Gastroesophageal sphincter (tissue), 4 donors: ENCODE measurements around the gene MCUR1. TPM values are rescaled to one million over a fixed set of nuclear protein-coding genes. Genes with fewer than 3 reads are reported as not detected.
"Not testable (repeated sequence)": the region's sequence is repeated elsewhere in the genome, so short reads cannot be mapped to it uniquely, and the experiment has no call there.

Source experiments
- ATAC-seq: fragments of 150-250 bp; one replicate; pipeline ENCODE4 v1.9.1; 2016; ENCODE audit warnings: mild to moderate bottlenecking, moderate library complexity
- H3K27ac ChIP-seq, 4 donors: fragments of 200-600 bp; sonication (generic) in 3 of 4; 1 replicate in 3 of 4; 2 replicates in 1 of 4; pipeline ENCODE4 v1.5.1; 2016 to 2019
- H3K27me3 ChIP-seq: fragments of 200-600 bp; sonication (generic); one replicate; pipeline ENCODE4 v1.5.1; 2019
- H3K36me3 ChIP-seq, 2 donors: fragments of 200-600 bp; sonication (generic); one replicate each; pipeline ENCODE4 v1.5.1; 2019; ENCODE audit warnings: control low read depth in 1 of 2
- H3K4me1 ChIP-seq, 3 donors: fragments of 200-600 bp; sonication (generic); 1 replicate in 2 of 3; 2 replicates in 1 of 3; pipeline ENCODE4 v1.5.1; 2016 to 2019; ENCODE audit warnings: control low read depth in 2 of 3
- H3K4me3 ChIP-seq, 2 donors: fragments of 200-600 bp; sonication (generic); one replicate each; pipeline ENCODE4 v1.5.1; 2019; ENCODE audit warnings: mild to moderate bottlenecking in 1 of 2, moderate library complexity in 1 of 2
- H3K9me3 ChIP-seq, 3 donors: fragments of 200-600 bp; sonication (generic); one replicate each; pipeline ENCODE4 v1.5.1; 2017 to 2019; ENCODE audit warnings: control low read depth in 2 of 3
- CTCF ChIP-seq, 4 experiments: fragments of 200-600 bp in 2 of 4; fragments of 450-650 bp in 2 of 4; sonication (generic) in 1 of 4; IDR thresholded peaks; one replicate each; pipeline ENCODE4 v1.5.1; 2017 to 2019; ENCODE audit warnings: antibody characterized with exemption in 4 of 4, mild to moderate bottlenecking in 2 of 4, moderate library complexity in 2 of 4
- EP300 ChIP-seq: sonication (generic); formaldehyde crosslinking; IDR thresholded peaks from one replicate; pipeline ENCODE4 v1.6.1; 2017; ENCODE audit warnings: antibody characterized with exemption, mild to moderate bottlenecking
- POLR2A ChIP-seq, 2 donors: fragments of 450-650 bp; IDR thresholded peaks; one replicate each; pipeline ENCODE4 v1.6.1; 2017; ENCODE audit warnings: antibody characterized with exemption in 2 of 2, mild to moderate bottlenecking in 2 of 2, moderate library complexity in 1 of 2
- POLR2AphosphoS5 ChIP-seq: sonication (generic); formaldehyde crosslinking; IDR thresholded peaks from one replicate; pipeline ENCODE4 v1.6.1; 2017; ENCODE audit warnings: antibody characterized with exemption
- WGBS, 2 donors: methylation state at CpG; one replicate each; pipeline ENCODE4 v1.1.5; 2018; ENCODE audit warnings: low coverage in 1 of 2; 5-methylcytosine and 5-hydroxymethylcytosine counted together
- total RNA-seq, 4 donors: library from RNA; depleted of rRNA; stranded (reverse); fragments of >200 nt; gene quantifications; one replicate each; pipeline ENCODE4 v1.1.0, GENCODE V29; 2016

Gene MCUR1
- total RNA-seq, 4 donors from 2014 or later: 8.5 to 18.6 (median 11.9) TPM

GRCh38 chr6:13795041-13795750 is 19.2 kb downstream of the MCUR1 start:
- peak; percentile 90 for ATAC-seq
- H3K36me3 ChIP-seq: peaks cover 0 to 68% of the 10 kb centered on the region in 2 donors
- TF ChIP-seq CTCF (IDR thresholded peaks at IDR 0.05) (peak; percentile 88 to 92 (median 88)), EP300 (no peak), POLR2A (IDR thresholded peaks at IDR 0.05) (no peak), POLR2AphosphoS5 (no peak)
- H3K4me1 ChIP-seq: no peaks in the 10 kb centered on the region
- H3K4me3 ChIP-seq: no peak overlapping the region
- 37 to 42% methylated on average over 8 of the region's 8 CpGs for WGBS, 2 donors
- no peak overlapping the region for H3K27ac ChIP-seq
- H3K27me3 ChIP-seq: no peaks in the 10 kb centered on the region
- no peaks in the 10 kb centered on the region for H3K9me3 ChIP-seq

- no peaks in the 10 kb centered on the region for H3K27me3 ChIP-seq
- H3K36me3 ChIP-seq: peaks cover 0 to 70% of the 10 kb centered on the region in 2 donors
- H3K27ac ChIP-seq: no peak overlapping the region
- TF ChIP-seq POLR2A (IDR thresholded peaks at IDR 0.05) (no peak), POLR2AphosphoS5 (no peak), EP300 (no peak), CTCF (IDR thresholded peaks at IDR 0.05) (no peak)
- no peak for ATAC-seq
- H3K4me1 ChIP-seq: no peaks in the 10 kb centered on the region
- WGBS, 2 donors: 70 to 86% methylated on average over 4 to 5 of the region's 5 CpGs
- no peak overlapping the region for H3K4me3 ChIP-seq
- no peaks in the 10 kb centered on the region for H3K9me3 ChIP-seq
Measured at GRCh38 chr6:13794184-13794583, 20.2 kb downstream of the MCUR1 start.

- no peak overlapping the region for H3K27ac ChIP-seq
- no peaks in the 10 kb centered on the region for H3K9me3 ChIP-seq
- ATAC-seq: no peak
- peaks cover 0 to 14% (median 0%) of the 10 kb centered on the region in 3 donors for H3K4me1 ChIP-seq
- WGBS, 2 donors: 55 to 86% methylated on average over 1 of the region's 1 CpG
- H3K27me3 ChIP-seq: no peaks in the 10 kb centered on the region
- H3K4me3 ChIP-seq: no peak overlapping the region
- H3K36me3 ChIP-seq: peaks cover 0 to 50% of the 10 kb centered on the region in 2 donors
- no peak for TF ChIP-seq POLR2AphosphoS5
- no peak for TF ChIP-seq CTCF (IDR thresholded peaks at IDR 0.05)
- no peak for TF ChIP-seq POLR2A (IDR thresholded peaks at IDR 0.05)
- TF ChIP-seq EP300: no peak
Measured at GRCh38 chr6:13789746-13790145, 24.6 kb downstream of the MCUR1 start.

- no peak for TF ChIP-seq POLR2A (IDR thresholded peaks at IDR 0.05)
- TF ChIP-seq CTCF (IDR thresholded peaks at IDR 0.05): no peak
- peaks cover 0 to 14% (median 0%) of the 10 kb centered on the region in 3 donors for H3K4me1 ChIP-seq
- WGBS, 2 donors: 86 to 98% methylated on average over 6 of the region's 6 CpGs
- no peak overlapping the region for H3K27ac ChIP-seq
- no peaks in the 10 kb centered on the region for H3K27me3 ChIP-seq
- no peaks in the 10 kb centered on the region for H3K9me3 ChIP-seq
- no peak overlapping the region for H3K4me3 ChIP-seq
- H3K36me3 ChIP-seq: peaks cover 0 to 46% of the 10 kb centered on the region in 2 donors
- no peak for ATAC-seq
Measured at GRCh38 chr6:13788820-13789219, 25.5 kb downstream of the MCUR1 start.

GRCh38 chr6:13787137-13787536 is 27.2 kb downstream of the MCUR1 start:
- TF ChIP-seq POLR2AphosphoS5 (peak; percentile 57), POLR2A (IDR thresholded peaks at IDR 0.05) (no peak), EP300 (no peak), CTCF (IDR thresholded peaks at IDR 0.05) (no peak)
- Histone ChIP-seq H3K4me1 (peaks cover 0 to 14% (median 0%) of the 10 kb centered on the region in 3 donors), H3K36me3 (peaks cover 0 to 31% of the 10 kb centered on the region in 2 donors), H3K27me3 (no peaks in the 10 kb centered on the region), H3K9me3 (no peaks in the 10 kb centered on the region), H3K4me3 (peak overlapping the region; percentile 19 to 26), H3K27ac (peak overlapping the region; percentile 57 to 63 (median 61))
- peak; percentile 41 for ATAC-seq
- 7 to 14% methylated on average over 5 to 8 of the region's 8 CpGs for WGBS, 2 donors

GRCh38 chr6:13780162-13780561 is 34.2 kb downstream of the MCUR1 start:
- not testable (repeated sequence) for H3K4me1 ChIP-seq, H3K27me3 ChIP-seq, H3K9me3 ChIP-seq, ATAC-seq, H3K36me3 ChIP-seq, H3K27ac ChIP-seq, H3K4me3 ChIP-seq
- WGBS, 2 donors: 83 to 96% methylated on average over 1 to 7 of the region's 8 CpGs
